ENCODE data around the gene CALD1.

DNA sequence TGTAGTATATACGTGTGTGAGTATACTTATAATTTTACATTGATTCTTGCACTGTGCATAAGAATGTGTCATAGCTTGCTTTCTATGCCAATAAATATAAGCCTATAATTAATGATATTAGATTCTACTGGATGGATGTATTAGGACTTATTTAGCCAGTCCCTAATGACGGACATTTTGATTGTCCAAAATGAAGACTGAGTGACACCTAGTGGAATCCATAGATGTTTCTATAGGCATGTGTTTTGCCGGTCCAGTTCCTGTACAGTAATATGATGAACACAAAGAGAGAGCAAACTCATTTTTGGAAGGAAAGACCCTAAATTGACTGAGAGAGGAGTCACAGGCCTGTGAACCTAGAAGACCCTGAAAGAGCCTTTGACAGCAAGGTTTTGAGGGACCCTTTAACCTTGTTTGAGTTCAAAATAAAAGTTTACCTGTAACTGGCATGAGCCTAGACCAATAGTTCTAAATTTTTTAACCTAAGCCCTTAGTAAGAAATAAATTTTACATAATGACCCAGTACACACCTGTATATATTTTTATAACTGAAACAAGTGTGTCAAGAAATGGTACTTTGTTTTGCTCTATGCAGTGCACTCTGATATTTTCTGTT lies 164.5 kb downstream of the CALD1 start:
- TF ChIP-seq, protein P1, sequence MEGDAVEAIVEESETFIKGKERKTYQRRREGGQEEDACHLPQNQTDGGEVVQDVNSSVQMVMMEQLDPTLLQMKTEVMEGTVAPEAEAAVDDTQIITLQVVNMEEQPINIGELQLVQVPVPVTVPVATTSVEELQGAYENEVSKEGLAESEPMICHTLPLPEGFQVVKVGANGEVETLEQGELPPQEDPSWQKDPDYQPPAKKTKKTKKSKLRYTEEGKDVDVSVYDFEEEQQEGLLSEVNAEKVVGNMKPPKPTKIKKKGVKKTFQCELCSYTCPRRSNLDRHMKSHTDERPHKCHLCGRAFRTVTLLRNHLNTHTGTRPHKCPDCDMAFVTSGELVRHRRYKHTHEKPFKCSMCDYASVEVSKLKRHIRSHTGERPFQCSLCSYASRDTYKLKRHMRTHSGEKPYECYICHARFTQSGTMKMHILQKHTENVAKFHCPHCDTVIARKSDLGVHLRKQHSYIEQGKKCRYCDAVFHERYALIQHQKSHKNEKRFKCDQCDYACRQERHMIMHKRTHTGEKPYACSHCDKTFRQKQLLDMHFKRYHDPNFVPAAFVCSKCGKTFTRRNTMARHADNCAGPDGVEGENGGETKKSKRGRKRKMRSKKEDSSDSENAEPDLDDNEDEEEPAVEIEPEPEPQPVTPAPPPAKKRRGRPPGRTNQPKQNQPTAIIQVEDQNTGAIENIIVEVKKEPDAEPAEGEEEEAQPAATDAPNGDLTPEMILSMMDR (conservative IDR thresholded peaks at IDR 0.05; ENCODE audit: low read length) = peak; percentile 42; the same call in 1 of the 2 replicates
- no peak for TF ChIP-seq EZH2phosphoT487 (IDR thresholded peaks at IDR 0.05; ENCODE audit: borderline replicate concordance)

Data from Loucy (cell line).